Caco-2 (cell line): Measurements from ENCODE around the gene SGMS2. TPM values are rescaled to one million over a fixed set of nuclear protein-coding genes. Genes with fewer than 3 reads are reported as not detected.

Experiments used
- BruUV-seq: library from RNA; stranded (reverse); fragments of 400-500 nt; replicated peaks from 2 replicates; lab custom pipeline; 2021; lab: Mats Ljungman, UMichigan
- CTCF ChIA-PET: fragments of 300-600 bp; sonication (Branson Sonifier 250); formaldehyde crosslinking; loops from one replicate; lab custom pipeline; 2022; ENCODE audit warnings: antibody characterized with exemption; lab: Charles Lee
- POLR2A ChIA-PET: fragments of 300-600 bp; sonication (Branson Sonifier 250); formaldehyde crosslinking; loops from one replicate; lab custom pipeline; 2022; ENCODE audit warnings: antibody characterized with exemption; lab: Charles Lee
- DNase-seq, 2 experiments: peaks; one replicate each; pipeline versions ENCODE4 v3.0.0 to v3.0.0-alpha.2; 2020 to 2022
- H3K27me3 ChIP-seq: replicated peaks from 2 replicates; pipeline ENCODE4 v1.6.0; 2011; ENCODE audit warnings: low read length; ENCODE audit not compliant: control insufficient read depth, insufficient read depth
- H3K36me3 ChIP-seq: 2 replicates; pipeline ENCODE4 v1.5.1; 2011; ENCODE audit warnings: low read length; ENCODE audit not compliant: control insufficient read depth, insufficient read depth
- H3K4me1 ChIP-seq: fragments of 250-450 bp; sonication (Bioruptor Pico); 2 replicates; pipeline ENCODE4 v1.5.1; 2020; ENCODE audit warnings: mild to moderate bottlenecking
- H3K4me3 ChIP-seq: 2 replicates; pipeline ENCODE4 v1.5.1; 2011; ENCODE audit warnings: low read depth, mild to moderate bottlenecking, control low read depth, low read length
- H3K9me3 ChIP-seq: fragments of 250-450 bp; sonication (Bioruptor Pico); 2 replicates; pipeline ENCODE4 v1.5.1; 2020; ENCODE audit warnings: mild to moderate bottlenecking, moderate library complexity
- H3K27ac Mint-ChIP-seq: one replicate; pipeline ENCODE4 v1.8.0; 2022; ENCODE audit warnings: mixed read lengths; ENCODE audit not compliant: unreplicated experiment
- H3K27me3 Mint-ChIP-seq: one replicate; pipeline ENCODE4 v1.8.0; 2022; ENCODE audit warnings: mixed read lengths; ENCODE audit not compliant: insufficient read depth, unreplicated experiment
- H3K36me3 Mint-ChIP-seq: one replicate; pipeline ENCODE4 v1.8.0; 2022; ENCODE audit warnings: mild to moderate bottlenecking, mixed read lengths; ENCODE audit not compliant: insufficient read depth, unreplicated experiment
- H3K4me1 Mint-ChIP-seq: one replicate; pipeline ENCODE4 v1.8.0; 2022; ENCODE audit warnings: low read depth, mixed read lengths; ENCODE audit not compliant: unreplicated experiment
- H3K4me3 Mint-ChIP-seq: one replicate; pipeline ENCODE4 v1.8.0; 2022; ENCODE audit warnings: mild to moderate bottlenecking, moderate library complexity, mixed read lengths; ENCODE audit not compliant: unreplicated experiment
- H3K9me3 Mint-ChIP-seq: one replicate; pipeline ENCODE4 v1.8.0; 2022; ENCODE audit warnings: mixed read lengths; ENCODE audit not compliant: unreplicated experiment
- intact Hi-C: fragments of 100-400 bp; cut with micrococcal nuclease; formaldehyde crosslinking; loops from one replicate; pipeline ENCODE4 v1.10.0; 2022; ENCODE audit not compliant: unreplicated experiment
- total RNA-seq: library from RNA; stranded (reverse); gene quantifications from 2 replicates; pipeline ENCODE4 v1.2.3, GENCODE V29; 2022
- TF ChIP-seq, protein P1 (sequence below), 2 experiments: fragments of 200-600 bp in 1 of 2; IDR thresholded peaks; 1 replicate in 1 of 2; 2 replicates in 1 of 2; pipeline versions ENCODE4 v1.5.1 to v1.8.0; 2011 to 2022; ENCODE audit warnings: antibody characterized with exemption in 1 of 2, control low read depth in 1 of 2, inconsistent platforms in 1 of 2, low read depth in 1 of 2, low read length in 1 of 2, mild to moderate bottlenecking in 1 of 2, moderate library complexity in 1 of 2; ENCODE audit not compliant: insufficient read depth in 1 of 2, severe bottlenecking in 1 of 2, unreplicated experiment in 1 of 2

The SGMS2 gene
- total RNA-seq, 1 experiment from 2014 or later = 3.4 TPM

DNA sequence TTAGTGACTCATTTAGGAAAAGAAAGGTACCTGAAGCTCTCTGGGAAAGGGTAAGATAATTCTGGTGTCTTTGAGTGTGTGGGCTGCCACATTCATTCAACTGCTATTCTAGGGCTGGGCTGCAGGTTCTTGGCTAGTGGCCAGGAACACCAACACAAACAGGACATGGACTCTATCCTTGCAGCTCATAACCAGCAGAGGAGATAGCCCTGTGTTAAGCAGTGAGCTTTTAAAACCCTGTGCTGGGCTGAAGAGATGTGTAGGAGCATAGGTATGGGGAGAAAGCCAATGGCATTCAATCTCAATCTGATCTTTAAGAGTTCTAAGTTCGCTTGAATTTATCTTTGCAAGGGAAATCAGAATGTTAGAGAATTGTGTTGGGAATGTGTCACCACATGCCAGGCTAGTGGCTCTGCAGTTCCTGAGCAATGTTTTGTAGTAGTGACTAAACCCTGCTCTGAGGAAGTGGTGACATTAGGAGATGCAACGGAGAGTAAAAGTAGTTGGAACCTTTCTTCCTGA, 39.2 kb downstream of the SGMS2 start:
- no peak overlapping the region for H3K4me3 Mint-ChIP-seq
- no peaks in the 10 kb centered on the region for H3K9me3 Mint-ChIP-seq
- no peaks in the 10 kb centered on the region for H3K4me1 Mint-ChIP-seq
- ChIA-PET POLR2A (no interaction called here), CTCF (no interaction called here)
- DNase-seq = no peak
- H3K9me3 ChIP-seq = no peaks in the 10 kb centered on the region
- H3K27me3 Mint-ChIP-seq = no peaks in the 10 kb centered on the region
- no peaks in the 10 kb centered on the region for H3K36me3 Mint-ChIP-seq
- no TSS peak for BruUV-seq
- H3K27ac Mint-ChIP-seq = no peak overlapping the region
- no peaks in the 10 kb centered on the region for H3K27me3 ChIP-seq
- no peaks in the 10 kb centered on the region for H3K4me1 ChIP-seq
- no peak overlapping the region for H3K4me3 ChIP-seq
- intact Hi-C loops = no loop called here
- H3K36me3 ChIP-seq = no peaks in the 10 kb centered on the region
- TF ChIP-seq, protein P1, sequence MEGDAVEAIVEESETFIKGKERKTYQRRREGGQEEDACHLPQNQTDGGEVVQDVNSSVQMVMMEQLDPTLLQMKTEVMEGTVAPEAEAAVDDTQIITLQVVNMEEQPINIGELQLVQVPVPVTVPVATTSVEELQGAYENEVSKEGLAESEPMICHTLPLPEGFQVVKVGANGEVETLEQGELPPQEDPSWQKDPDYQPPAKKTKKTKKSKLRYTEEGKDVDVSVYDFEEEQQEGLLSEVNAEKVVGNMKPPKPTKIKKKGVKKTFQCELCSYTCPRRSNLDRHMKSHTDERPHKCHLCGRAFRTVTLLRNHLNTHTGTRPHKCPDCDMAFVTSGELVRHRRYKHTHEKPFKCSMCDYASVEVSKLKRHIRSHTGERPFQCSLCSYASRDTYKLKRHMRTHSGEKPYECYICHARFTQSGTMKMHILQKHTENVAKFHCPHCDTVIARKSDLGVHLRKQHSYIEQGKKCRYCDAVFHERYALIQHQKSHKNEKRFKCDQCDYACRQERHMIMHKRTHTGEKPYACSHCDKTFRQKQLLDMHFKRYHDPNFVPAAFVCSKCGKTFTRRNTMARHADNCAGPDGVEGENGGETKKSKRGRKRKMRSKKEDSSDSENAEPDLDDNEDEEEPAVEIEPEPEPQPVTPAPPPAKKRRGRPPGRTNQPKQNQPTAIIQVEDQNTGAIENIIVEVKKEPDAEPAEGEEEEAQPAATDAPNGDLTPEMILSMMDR (IDR thresholded peaks at IDR 0.05; ENCODE audit: insufficient read depth in 1 of 2, low read depth in 1 of 2, low read length in 1 of 2, severe bottlenecking in 1 of 2, unreplicated experiment in 1 of 2) = no peak

DNA sequence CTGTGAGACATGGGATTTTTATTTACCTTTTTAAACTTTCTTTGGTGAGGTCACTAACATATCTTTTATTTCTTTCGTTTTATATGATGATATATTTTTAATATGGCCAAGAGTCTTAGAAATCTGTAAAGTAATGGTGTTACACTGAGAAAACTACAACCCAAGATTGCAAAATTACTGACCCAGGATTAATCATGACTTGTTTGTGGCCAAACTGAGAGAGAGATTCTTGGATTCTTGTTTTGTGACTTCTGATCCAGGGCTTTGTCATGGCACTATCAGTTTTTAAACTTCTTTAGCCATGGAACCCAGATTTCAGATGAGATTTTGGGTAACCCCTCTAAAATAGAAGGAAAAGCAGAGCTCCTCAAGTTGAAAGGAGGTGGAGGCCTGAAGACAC, 42.0 kb downstream of the SGMS2 start:
- H3K9me3 ChIP-seq = no peaks in the 10 kb centered on the region
- H3K36me3 ChIP-seq = no peaks in the 10 kb centered on the region
- Mint-ChIP-seq H3K27ac (no peak overlapping the region), H3K27me3 (no peaks in the 10 kb centered on the region), H3K36me3 (no peaks in the 10 kb centered on the region), H3K4me3 (no peak overlapping the region), H3K4me1 (no peaks in the 10 kb centered on the region), H3K9me3 (no peaks in the 10 kb centered on the region)
- POLR2A ChIA-PET = no interaction called here
- no peaks in the 10 kb centered on the region for H3K27me3 ChIP-seq
- no peaks in the 10 kb centered on the region for H3K4me1 ChIP-seq
- no TSS peak for BruUV-seq
- H3K4me3 ChIP-seq = no peak overlapping the region
- no peak for DNase-seq
- intact Hi-C loops = no loop called here
- CTCF ChIA-PET = no interaction called here
- TF ChIP-seq, protein P1 (IDR thresholded peaks at IDR 0.05; ENCODE audit: insufficient read depth in 1 of 2, low read depth in 1 of 2, low read length in 1 of 2, severe bottlenecking in 1 of 2, unreplicated experiment in 1 of 2) = no peak

DNA sequence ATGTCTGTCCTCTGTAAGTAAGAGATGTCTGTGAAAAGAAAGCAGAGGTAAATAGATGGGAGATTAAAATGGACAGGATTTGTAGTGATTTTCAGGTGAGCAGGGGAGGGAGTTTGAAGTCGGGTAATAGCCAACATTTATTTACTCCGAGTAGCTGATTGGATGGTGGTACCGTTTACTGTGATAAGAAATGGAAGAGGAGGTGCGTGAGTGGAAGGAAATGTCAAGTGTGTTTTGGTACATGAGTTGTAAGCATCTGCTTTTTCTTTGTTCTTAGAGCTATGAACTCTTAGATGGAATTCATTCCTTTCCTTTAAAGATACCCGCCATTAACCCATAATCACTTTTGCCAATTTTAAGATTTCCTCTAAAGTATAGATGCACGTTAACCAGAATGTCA, 45.5 kb downstream of the SGMS2 start:
- Mint-ChIP-seq H3K36me3 (no peaks in the 10 kb centered on the region), H3K9me3 (no peaks in the 10 kb centered on the region), H3K27ac (no peak overlapping the region), H3K4me3 (no peak overlapping the region), H3K4me1 (no peaks in the 10 kb centered on the region), H3K27me3 (no peaks in the 10 kb centered on the region)
- BruUV-seq = no TSS peak
- POLR2A ChIA-PET = no interaction called here
- Histone ChIP-seq H3K27me3 (no peaks in the 10 kb centered on the region), H3K9me3 (no peaks in the 10 kb centered on the region), H3K36me3 (no peaks in the 10 kb centered on the region), H3K4me1 (no peaks in the 10 kb centered on the region), H3K4me3 (no peak overlapping the region)
- intact Hi-C loops = no loop called here
- CTCF ChIA-PET = no interaction called here
- DNase-seq = no peak
- TF ChIP-seq, protein P1 (IDR thresholded peaks at IDR 0.05; ENCODE audit: insufficient read depth in 1 of 2, low read depth in 1 of 2, low read length in 1 of 2, severe bottlenecking in 1 of 2, unreplicated experiment in 1 of 2) = no peak
